ENCODE data around the gene THAP8. TPM values are rescaled to one million over a fixed set of nuclear protein-coding genes. Genes with fewer than 3 reads are reported as not detected.

The THAP8 gene
- total and polyA plus RNA-seq, 2 of the 13 experiments (the other 11 are each of a cell fraction or from before 2014, with no cell fraction given), result 1.7 to 3.7 TPM

- TF ChIP-seq TARDBP (CRISPR knock-in tag; IDR thresholded peaks at IDR 0.05) (peak; percentile 17; the same call in 1 of the 2 replicates), ZNF574 (CRISPR knock-in tag; IDR thresholded peaks at IDR 0.05) (0 out of 2 replicates have a peak, but pooled peaks have one; percentile 18), DDIT3 (CRISPR knock-in tag; IDR thresholded peaks at IDR 0.05) (no peak), NFYC (CRISPR knock-in tag; IDR thresholded peaks at IDR 0.05) (peak; percentile 95), SNRNP70 (IDR thresholded peaks at IDR 0.05; ENCODE audit: low read depth, low read length) (no peak), PHF21A (CRISPR knock-in tag; IDR thresholded peaks at IDR 0.05) (peak; percentile 46; the same call in 1 of the 2 replicates), SIN3B (IDR thresholded peaks at IDR 0.05; ENCODE audit: low read length) (peak; percentile 68), NKX3-1 (CRISPR knock-in tag; IDR thresholded peaks at IDR 0.05) (no peak), ELF1 (CRISPR knock-in tag; IDR thresholded peaks at IDR 0.05) (peak; percentile 68), ZNF224 (CRISPR knock-in tag; IDR thresholded peaks at IDR 0.05) (no peak), HDAC1 (CRISPR knock-in tag; IDR thresholded peaks at IDR 0.05) (peak; percentile 63; the same call in 1 of the 2 replicates), GLMP (CRISPR knock-in tag; IDR thresholded peaks at IDR 0.05; ENCODE audit: borderline replicate concordance) (no peak), ZC3H4 (CRISPR knock-in tag; IDR thresholded peaks at IDR 0.05; ENCODE audit: borderline replicate concordance) (no peak), MYC (CRISPR knock-in tag; IDR thresholded peaks at IDR 0.05; ENCODE audit: borderline replicate concordance) (peak; percentile 49; the same call in 1 of the 2 replicates), TAF1 (CRISPR knock-in tag; IDR thresholded peaks at IDR 0.05) (peak; percentile 62), MAZ (IDR thresholded peaks at IDR 0.05; ENCODE audit: borderline replicate concordance, low read depth, low read length) (no peak), MAZ (CRISPR knock-in tag; IDR thresholded peaks at IDR 0.05; ENCODE audit: low read depth) (no peak; the same call in none of the 2 replicates), CHD2 (IDR thresholded peaks at IDR 0.05; ENCODE audit: low read depth, low read length) (peak; percentile 75; the same call in 1 of the 2 replicates), SNAPC5 (CRISPR knock-in tag; IDR thresholded peaks at IDR 0.05; ENCODE audit: borderline replicate concordance) (no peak), BORCS8-MEF2B (CRISPR knock-in tag; IDR thresholded peaks at IDR 0.05) (peak; percentile 41; the same call in 1 of the 2 replicates), ZFP91 (CRISPR knock-in tag; IDR thresholded peaks at IDR 0.05; ENCODE audit: borderline replicate concordance) (peak; percentile 65; the same call in 1 of the 2 replicates)
Observed at GRCh38 chr19:36014012-36014924, 39.8 kb downstream of the THAP8 start, which contains the start of gene ALKBH6 (continued).
